ENCODE results near the gene CRYBG3.

CRYBG3 gene

DNA sequence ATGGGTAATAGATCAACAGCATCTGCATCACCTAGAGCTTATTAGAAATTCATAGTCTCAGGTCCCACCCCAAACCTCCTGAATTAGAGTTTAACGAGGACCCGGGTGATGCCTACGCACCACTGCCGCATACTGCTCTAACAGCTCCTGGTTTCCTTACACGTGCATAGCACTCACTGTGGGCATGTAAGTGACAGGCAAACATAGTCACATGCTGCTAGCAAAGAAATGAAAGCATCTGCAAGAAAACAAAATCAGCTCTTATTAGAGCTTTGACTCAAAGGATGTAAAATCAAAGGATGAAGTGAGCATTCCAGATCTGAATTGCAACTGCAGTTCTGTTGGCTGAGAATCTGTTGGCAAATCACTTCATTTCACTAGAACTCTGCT lies 169.5 kb downstream of the CRYBG3 start:
- TF ChIP-seq, protein P1, sequence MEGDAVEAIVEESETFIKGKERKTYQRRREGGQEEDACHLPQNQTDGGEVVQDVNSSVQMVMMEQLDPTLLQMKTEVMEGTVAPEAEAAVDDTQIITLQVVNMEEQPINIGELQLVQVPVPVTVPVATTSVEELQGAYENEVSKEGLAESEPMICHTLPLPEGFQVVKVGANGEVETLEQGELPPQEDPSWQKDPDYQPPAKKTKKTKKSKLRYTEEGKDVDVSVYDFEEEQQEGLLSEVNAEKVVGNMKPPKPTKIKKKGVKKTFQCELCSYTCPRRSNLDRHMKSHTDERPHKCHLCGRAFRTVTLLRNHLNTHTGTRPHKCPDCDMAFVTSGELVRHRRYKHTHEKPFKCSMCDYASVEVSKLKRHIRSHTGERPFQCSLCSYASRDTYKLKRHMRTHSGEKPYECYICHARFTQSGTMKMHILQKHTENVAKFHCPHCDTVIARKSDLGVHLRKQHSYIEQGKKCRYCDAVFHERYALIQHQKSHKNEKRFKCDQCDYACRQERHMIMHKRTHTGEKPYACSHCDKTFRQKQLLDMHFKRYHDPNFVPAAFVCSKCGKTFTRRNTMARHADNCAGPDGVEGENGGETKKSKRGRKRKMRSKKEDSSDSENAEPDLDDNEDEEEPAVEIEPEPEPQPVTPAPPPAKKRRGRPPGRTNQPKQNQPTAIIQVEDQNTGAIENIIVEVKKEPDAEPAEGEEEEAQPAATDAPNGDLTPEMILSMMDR (IDR thresholded peaks at IDR 0.05; ENCODE audit: borderline replicate concordance, insufficient read depth, low read depth, low read length) = no peak
- H3K4me3 ChIP-seq (ENCODE audit: low read depth, low read length) = no peak overlapping the region

GRCh38 chr3:97992547-97993173 lies 170.8 kb downstream of the CRYBG3 start:
- no peak overlapping the region for H3K4me3 ChIP-seq (ENCODE audit: low read depth, low read length)
- TF ChIP-seq, protein P1 (IDR thresholded peaks at IDR 0.05; ENCODE audit: borderline replicate concordance, insufficient read depth, low read depth, low read length) = no peak

DNA sequence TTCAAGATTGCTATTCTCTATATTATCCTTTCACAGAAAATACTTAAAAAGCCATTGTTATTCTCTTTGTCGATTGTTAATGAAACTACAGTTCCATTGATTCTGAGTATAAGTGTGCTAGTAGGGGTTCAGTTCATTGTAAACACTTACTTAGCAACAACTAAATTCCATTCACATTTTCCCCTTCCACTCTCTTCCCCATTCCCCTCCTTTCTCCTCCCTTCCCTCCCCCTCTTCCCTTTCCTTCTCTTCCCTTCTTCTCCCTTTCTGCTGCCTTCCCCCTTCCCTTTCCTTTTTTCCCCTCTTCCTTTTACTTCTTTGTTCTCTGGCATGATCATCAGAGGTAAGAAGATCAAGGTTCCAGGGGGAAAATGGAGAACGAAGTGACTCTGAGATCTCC lies 171.7 kb downstream of the CRYBG3 start:
- H3K4me3 ChIP-seq (ENCODE audit: low read depth, low read length) = no peak overlapping the region
- TF ChIP-seq, protein P1 (IDR thresholded peaks at IDR 0.05; ENCODE audit: borderline replicate concordance, insufficient read depth, low read depth, low read length) = no peak

DNA sequence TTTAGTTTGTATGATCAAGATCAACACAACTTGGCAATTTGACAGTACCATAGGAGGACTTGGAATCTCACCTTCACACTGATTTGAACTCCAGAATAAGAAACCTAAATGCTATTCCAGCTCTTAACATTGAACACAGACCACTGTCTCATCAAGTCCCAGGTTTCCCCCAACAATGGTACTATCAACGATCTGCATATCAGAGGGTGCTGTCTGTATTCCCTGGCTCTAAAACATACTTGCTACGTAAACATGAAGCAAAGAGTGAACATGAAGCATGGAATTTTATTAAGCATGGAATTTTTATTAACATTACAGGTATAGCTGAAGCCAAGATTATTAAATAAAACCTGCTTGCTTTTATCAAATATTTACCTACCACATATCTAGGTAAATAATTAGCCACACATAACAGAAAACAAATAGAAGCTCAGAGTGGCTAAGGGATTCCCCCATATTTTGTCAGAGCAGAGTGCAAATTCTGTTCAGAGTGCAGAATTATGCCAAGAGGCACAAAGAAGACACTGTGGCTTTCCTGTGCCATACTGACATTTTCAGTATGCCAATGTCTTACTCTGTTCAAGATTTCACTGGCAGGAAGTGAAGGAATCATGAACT lies 172.6 kb downstream of the CRYBG3 start:
- no peak overlapping the region for H3K4me3 ChIP-seq (ENCODE audit: low read depth, low read length)
- TF ChIP-seq, protein P1 (IDR thresholded peaks at IDR 0.05; ENCODE audit: borderline replicate concordance, insufficient read depth, low read depth, low read length) = no peak

Data from GM12875 (cell line).